Activated effector memory CD4-positive, alpha-beta T cell treated with anti-CD3 and anti-CD28 coated beads, Interleukin-2, amount 50 U/mL, for 16 hours (primary cell): ENCODE data around the gene EBP.
"Not testable (repeated sequence)": the region's sequence is repeated elsewhere in the genome, so short reads cannot be mapped to it uniquely, and the experiment has no call there.

Experiments used
- DNase-seq: peaks from one replicate; pipeline ENCODE4 v3.0.0-alpha.2; 2020

EBP gene

DNA sequence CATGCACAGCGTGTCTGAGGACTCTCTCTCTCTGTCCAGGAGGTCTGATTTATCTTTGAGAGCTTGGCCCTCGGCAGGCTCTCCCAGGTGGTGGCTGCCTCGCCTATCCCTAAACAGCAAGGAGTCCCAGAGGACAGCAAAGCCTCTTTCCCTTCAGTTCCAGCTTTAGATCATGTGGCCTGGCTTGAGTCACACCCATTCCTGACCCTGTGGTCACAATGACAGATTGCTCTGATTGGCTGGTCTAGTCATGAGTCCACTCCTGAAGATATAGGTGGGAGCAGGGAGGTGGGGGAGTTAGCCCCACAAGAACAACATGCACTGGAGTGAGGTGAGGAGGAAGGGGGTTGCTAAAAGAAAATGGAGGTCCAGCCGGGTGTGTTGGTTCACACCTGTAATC is 24.9 kb upstream of the EBP start:
- DNase-seq, result no peak

DNA sequence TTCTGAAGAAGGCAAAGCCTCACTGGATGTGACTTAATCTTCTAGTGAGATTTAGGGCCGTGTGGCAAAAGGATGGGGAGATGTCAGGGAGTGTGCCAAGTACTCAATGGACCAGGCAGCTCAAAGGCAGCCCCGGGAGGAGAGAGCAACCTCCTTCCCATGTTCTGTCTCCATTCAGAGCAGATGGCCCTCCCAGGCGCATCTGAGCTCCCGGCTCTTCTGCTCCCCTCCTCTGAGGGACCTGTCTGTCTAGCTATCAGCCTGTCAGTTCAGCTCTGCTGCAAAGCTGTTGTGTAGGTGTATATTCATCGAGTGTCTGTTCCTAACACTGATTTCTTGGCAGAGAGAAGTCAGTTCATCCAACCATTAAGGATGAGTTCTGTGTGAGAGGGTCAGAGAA is 23.7 kb upstream of the EBP start:
- no peak for DNase-seq

DNA sequence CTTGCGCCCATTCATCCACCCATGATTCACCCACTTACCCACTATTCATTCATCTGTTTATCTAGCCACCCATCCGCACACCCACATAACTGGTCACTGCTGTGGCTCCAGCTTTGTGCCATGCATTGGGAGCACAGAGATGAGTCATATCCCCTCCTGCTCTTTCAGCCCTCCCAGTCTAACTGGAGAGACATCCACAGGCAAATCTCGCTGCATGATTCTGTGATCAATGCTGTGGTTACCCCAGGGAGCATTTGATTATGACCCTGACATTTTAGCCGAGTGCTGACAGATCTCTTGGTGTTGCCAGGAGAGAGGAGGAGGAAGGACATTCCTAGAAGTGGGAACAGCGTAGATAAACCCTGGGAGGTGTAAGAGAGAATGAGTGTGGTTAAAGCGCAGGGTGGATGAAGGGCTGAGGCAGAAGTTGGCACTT is 23.2 kb upstream of the EBP start:
- no peak for DNase-seq

DNA sequence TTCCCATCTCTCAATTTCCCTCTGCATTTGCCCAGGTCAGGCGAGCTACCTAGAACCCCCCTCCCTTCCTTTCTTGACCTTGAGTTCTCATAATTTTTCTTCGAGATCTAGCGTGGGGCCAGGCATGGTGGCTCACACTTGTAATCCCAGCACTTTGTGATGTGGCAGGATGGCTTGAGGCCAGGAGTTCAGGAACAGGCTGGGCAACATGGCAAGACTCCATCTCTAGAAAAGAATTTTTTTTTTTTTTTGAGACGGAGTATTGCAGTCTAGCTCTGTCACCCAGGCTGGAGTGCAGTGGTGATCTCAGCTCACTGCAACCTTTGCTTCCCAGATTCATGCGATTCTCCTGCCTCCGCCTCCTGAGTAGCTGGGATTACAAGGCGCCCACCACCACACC is 17.3 kb upstream of the EBP start:
- no peak for DNase-seq

DNA sequence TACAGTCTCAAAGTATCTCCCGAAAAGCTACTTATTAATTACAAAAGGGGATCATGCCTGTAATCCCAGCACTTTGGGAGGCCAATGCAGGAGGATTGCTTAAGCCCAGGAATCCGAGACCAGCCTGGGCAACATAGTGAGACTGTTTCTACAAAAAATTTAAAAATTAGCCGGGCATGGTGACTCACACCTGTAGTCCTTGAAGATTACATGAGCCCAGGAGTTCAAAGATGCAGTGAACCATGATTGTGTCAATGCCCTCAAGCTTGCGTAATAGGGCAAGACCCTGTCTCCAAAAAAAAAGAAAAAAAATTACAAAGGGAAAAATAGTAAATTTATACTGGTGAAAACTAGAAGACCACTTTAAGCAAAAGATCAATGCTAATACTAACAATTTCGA is 16.1 kb upstream of the EBP start:
- no peak for DNase-seq

DNA sequence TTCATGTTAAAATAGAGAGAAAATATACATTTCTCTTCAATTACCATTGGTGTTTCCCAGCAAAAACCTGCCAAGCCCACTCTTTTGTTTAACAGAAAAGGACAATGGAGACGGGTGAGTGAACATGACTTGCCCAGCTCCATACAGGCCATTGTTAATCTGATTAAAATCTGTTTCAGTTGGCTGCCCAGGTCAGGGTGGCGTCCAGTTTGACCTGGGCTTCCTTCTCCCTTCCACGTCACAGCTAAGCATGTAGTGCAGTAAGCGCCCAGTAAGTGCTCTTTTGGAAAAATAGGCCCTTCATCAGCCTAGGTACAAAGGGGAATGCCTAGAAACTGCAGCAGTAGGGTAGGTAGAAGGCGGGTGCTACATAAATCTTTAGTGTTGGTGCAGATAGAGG is 14.4 kb upstream of the EBP start:
- DNase-seq, result no peak

DNA sequence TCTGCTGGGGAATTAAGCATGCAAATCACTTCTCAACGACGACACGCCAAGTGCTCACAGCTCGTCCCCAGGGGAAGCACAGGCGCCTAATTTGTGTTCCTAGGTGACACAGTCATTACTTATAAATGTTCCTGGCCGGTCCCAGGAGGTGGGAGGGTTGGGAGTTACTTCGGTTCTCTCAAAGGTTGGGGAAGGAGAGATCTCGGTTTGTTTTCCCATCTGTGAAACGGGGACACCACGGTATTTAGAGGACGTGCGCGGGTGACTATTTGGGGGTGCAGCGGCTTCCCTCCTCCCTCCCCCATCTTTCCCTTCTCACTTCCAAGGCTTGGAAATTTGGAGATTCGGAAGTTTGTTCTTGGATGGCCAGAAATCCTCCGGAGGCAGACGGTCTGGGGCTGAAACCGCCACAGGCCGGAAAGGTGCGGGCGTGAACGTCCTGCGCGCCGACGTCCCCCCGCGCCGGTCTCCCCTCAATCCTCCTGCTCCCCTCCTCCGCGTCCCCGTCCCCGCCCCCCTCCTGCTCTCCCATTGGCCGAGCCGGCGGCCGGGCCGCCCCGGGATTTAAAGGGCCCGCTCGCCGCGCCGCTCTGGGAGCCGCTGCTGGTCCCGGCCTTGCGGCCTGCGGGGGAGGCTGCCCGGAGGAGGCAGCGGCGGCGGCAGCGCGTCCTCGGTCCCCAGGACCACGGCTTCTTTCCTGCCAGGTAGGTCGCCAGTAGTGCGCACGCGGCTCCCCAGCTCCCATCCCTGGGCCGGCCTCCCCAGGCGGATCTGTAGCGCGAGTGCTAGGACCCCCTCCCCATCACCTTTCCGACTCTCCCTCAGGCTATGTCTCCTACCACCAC is 13.0 kb upstream of the EBP start, which contains the start of gene PORCN:
Gene PORCN, plus strand, starts transcription at position 593 of the 845 bp plus-strand sequence. CDS start 829 bp downstream, outside the sequence.
- DNase-seq, result peak; percentile 91

DNA sequence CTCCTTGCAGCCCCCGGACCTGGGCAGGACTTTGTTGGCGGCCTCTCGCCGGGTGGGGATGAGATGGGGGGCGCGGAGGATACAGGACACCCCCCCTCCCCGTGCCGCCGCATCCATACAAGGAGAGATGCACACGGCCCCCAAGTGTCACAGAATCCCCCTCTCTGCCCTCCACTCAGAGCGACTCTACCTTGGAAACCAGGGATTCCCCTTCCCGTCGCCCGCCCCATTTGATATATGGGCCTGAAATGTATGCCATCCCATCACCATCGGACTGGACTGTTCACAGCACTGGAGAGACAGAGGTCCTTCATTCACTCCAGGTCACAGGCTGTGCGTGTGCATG is 12.4 kb upstream of the EBP start:
- no peak for DNase-seq

DNA sequence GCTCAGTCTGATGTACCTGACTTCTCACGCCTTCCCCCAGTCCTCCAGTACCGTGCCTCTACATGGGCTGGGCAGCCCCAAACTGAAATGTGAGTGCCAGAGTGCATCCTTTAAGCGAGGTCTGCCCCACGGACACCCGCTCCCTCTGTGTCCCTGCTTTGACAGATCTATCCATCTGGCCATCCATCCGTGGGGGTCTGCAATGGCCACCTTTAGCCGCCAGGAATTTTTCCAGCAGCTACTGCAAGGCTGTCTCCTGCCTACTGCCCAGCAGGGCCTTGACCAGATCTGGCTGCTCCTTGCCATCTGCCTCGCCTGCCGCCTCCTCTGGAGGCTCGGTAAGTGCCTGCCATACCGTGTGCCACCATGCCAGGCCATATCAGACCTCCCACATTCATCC is 12.0 kb upstream of the EBP start:
- DNase-seq, result no peak

DNA sequence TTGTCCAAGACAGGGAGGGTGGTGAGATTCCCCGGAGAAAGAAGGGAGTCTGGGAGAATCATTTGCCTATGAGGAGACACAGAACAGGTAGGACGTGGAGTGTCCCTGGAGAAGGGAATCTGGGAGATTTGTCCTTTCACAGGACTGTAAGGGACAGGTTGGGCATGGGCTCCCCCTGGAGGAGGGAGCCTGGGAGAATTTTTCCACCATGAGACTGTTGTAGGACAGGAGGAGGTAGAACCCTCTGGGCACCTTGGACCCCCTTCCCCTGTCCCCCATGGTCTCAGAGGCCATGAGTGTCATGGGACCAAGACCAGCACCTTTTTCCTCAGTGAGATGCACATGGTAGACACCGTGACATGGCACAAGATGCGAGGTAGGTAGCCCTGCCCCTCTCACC is 10.0 kb upstream of the EBP start:
- DNase-seq, result no peak

DNA sequence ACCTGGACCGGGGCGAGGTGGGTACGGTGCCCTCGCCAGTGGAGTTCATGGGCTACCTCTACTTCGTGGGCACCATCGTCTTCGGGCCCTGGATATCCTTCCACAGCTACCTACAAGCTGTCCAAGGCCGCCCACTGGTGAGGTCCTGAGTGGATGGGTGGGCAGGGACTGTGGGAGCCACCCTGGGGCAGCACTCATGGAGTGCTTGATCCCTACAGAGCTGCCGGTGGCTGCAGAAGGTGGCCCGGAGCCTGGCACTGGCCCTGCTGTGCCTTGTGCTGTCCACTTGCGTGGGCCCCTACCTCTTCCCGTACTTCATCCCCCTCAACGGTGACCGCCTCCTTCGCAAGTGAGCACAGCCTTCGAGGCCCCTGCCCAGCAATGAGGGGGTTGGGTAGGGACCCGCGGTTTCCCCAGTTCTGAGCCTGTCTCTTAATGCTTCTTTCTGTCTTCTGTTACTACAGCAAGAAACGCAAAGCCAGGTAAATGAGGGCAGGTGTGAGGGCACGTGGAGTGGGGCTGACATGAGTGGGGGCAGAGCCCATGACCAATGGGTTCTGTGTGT is 9.2 kb upstream of the EBP start:
- DNase-seq, result no peak

DNA sequence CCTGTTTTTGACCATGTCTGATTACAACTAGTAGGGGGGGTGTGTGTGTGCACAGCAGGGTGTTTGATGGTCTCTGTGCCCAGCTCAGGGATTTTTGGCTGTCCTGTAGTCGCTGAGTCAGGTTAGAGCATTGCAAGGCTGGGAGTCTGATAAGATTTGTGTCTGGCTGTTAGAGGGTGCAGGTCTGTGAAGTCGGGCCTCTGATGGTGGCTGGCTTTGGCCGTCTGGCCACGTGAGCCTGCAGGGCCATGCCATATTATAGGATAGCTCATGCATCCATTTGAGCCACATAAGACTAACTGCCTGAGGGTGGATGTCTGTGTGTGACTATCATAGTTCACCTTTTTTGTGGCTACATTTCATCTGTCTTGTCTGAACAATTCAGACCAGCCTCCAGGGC is 7.9 kb upstream of the EBP start:
- DNase-seq, result no peak

DNA sequence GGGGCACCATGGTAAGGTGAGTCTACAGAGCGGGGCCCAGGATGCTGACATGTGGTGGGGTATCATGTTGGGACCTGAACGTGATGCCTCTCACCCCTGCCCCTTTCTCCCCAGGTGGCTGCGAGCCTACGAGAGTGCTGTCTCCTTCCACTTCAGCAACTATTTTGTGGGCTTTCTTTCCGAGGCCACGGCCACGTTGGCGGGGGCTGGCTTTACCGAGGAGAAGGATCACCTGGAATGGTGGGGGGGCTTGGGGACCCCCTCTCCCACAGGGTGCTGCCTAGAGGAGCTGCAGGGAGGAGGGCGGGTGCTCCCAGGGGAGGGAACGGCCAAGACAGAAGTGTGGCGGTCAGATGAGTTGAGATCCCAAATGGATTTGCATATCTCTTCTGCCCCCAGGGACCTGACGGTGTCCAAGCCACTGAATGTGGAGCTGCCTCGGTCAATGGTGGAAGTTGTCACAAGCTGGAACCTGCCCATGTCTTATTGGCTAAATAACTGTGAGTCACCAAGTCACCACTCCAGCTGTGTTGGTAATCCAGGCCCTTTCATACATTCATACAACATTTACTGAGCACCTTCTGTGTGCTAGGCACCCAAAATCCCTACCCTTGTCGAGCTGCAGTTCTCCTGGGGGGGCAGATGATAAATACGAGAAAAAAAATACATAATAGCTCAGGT is 7.3 kb upstream of the EBP start:
- DNase-seq, result no peak

DNA sequence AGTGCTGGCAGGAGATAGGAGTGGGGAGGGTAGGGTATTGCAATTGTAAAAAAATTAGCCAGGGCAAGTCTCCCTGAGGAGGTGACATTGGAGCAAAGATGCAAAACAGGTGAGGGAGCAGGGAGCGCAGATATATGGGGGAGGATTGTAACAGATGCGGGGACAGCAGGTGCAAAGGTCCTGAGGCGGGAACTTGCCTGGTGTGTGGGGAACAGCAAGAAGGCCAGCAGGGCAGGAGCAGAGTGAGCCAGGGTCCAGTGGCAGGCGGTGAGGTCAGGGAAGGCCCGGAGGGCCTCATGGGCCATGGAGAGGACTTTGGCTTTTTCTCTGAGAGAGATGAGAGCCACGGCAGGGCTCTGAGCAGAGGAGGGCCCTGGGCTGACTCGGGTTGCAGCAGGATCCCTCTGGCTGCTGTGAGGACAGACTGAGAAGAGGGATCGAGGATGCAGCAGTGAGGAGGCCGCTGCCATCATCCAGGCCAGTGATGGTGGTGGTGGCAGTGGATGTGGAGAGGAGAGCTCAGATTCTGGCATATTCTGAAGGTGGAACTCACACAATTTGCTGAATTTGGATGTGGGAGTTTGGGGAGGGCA is 6.6 kb upstream of the EBP start:
- DNase-seq, result no peak

DNA sequence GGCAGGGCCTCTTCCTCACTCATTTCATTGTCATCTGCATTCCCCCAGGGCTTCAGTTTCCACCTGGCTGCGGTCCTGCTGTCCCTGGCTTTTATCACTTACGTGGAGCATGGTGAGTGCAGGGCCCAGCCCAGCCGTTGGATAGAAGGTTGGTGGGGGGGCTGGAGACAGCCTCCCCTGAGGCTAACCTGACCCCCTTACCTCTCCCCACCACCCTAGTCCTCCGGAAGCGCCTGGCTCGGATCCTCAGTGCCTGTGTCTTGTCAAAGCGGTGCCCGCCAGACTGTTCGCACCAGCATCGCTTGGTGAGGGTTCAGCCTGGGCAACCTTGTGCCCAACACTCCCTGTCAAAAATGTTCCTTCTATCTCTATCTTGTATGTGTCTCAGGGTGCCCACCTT is 5.8 kb upstream of the EBP start:
- no peak for DNase-seq

DNA sequence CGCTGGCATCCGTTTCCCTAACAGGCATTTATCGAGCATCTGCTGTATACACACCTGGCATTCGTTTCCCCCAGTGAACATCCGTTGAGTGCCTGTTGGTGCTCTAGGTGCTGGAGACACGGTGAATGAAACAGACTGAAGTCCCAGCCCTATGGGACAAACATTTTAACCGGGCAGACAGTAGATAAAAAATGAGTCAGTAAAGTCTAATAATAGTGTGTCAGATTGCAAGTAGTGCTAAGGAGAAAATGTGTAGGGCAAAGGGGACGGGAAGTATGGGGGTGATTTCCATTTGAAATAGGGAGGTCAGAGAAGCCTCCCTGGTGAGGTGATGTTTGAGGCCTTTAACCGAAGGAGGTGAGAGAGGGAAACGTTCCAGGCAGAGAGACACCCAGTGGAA is 5.3 kb upstream of the EBP start:
- DNase-seq, result no peak

DNA sequence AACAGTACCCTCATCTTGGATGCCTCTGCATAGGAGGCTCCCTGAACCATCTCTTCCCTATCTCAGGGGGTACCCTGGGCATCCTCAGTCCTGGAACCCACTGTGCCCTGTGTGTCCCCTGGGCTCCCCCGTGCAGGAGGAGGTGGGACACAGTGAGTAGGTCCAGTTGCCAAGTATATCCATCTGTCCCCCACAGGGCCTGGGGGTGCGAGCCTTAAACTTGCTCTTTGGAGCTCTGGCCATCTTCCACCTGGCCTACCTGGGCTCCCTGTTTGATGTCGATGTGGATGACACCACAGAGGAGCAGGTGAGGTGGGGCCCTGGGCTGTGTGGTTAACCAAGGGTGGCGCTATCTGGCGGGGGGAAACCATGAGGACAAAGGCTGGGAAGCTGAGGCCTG is 4.6 kb upstream of the EBP start:
- DNase-seq, result no peak

DNA sequence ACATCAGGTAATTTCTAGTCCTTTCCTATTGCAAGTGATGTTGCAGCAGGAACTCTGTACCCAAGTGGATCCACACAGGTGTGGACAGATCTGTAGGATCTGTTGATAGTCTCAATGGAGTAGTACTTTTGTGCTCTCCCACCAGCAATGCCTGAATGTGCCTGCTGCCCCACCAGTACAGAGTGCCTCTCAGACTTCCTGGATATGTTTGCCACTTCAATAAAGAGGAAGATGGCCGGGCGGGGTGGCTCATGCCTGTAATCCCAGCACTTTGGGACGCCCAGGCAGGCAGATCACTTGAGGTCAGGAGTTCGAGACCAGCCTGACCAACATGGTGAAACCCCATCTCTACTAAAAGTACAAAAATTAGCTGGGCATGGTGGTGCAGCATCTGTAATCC is 2.1 kb upstream of the EBP start:
- DNase-seq, result not testable (repeated sequence)

DNA sequence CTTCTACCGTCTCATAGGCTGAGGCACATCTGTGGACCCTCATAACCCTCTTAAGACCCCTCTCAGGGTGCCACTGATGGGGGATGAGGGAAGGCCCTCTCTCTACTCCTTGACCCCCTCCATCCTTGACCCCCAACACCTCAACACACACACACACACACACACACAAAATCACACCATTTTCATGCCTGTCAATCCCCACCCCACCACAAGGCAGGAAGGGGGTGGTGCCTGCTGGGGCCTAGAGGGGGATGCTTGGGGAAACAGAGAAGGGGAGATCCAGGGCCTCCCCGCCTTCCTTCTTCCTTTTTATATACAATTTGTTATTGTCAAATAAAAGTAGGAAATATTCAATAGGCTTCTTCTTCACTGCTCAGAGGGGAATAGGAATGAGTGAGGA is 1.2 kb upstream of the EBP start:
- no peak for DNase-seq

DNA sequence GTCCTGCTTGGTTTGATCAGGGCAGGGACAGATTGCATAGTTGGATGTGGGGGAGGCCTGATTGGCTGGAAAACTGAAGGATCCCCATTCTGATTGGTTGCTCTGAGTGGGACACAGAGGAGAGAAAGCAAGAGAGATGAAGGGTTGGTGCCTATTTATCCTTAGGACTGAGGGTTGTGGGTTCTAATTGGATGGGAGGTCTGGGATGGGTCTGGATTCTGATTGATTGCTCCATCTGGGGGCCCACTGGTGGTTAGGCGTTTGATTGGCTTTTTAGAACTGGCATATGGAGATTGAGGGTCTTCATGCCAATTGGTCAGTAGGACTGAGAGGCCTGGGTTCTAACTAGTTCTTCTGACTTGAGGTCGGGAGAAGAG is 644 bp upstream of the EBP start:
- DNase-seq, result no peak

DNA sequence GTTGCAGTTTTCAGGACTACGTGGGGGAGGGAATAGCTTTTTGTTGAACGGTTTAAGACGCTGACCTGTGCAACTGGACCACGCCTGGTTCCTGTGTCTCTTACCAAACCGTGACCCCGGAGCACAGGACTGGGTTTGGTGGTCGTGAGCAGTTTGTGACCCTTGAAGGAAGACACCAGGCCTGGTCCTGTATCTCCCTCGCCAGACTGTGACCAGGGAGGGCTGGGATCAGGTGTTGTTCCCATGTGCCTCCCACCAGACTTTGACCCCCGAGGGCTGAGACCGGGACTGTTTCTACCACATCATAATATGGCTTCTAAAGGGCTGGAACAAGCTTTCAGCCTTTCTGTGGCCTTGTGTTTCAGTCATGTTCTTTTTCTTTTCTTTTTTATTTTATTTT is 683 bp downstream of the EBP start:
- DNase-seq, result no peak

DNA sequence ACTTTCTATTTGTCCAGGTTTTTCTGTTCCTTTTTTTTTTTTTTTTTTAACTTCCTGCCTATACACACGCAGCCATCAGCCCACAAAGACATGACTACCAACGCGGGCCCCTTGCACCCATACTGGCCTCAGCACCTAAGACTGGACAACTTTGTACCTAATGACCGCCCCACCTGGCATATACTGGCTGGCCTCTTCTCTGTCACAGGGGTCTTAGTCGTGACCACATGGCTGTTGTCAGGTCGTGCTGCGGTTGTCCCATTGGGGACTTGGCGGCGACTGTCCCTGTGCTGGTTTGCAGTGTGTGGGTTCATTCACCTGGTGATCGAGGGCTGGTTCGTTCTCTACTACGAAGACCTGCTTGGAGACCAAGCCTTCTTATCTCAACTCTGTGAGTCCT is 2.1 kb downstream of the EBP start:
- DNase-seq, result no peak

DNA sequence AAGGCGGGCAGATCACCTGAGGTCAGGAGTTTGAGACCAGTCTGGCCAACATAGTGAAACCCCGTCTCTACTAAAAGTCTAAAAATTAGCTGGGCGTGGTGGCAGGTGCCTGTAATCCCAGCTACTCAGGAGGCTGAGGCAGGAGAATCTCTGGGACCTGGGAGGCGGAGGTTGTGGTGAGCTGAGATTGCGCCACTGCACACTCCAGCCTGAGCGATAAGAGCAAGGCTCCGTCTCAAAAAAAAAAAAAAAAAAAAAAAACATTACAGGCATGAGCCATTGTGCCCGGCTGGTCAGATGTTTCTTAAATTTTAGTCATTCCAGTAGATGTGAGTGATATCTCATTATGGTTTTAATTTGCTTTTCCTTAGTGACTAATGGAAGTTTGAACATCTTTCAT is 4.2 kb downstream of the EBP start:
- not testable (repeated sequence) for DNase-seq

DNA sequence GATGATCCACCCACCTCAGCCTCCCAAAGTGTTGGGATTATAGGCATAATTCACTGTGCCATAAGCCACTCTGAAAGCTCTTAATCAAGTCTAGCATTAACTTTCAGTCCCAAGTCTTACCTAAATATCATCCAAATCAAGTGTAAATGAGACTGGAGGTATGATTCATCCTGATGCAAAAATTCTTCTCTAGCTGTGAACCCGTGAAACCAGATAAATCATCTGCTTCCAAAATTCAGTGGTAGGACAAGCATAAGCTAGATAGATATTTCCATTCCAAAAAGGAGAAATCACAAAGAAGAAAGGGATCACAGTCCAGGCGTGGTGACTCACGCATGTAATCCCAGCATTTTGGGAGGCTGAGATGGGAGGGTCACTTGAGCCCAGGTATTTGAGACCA is 9.1 kb downstream of the EBP start:
- DNase-seq, result no peak
